HFFc6 (cell line): ENCODE results near the gene RASA3. TPM values are rescaled to one million over a fixed set of nuclear protein-coding genes. Genes with fewer than 3 reads are reported as not detected.
A peak's percentile ranks its signal among the peaks of the same experiment; 100 is the strongest.

Experiments
- DNase-seq: peaks from one replicate; pipeline ENCODE4 v3.0.0-alpha.2; 2018
- H3K27ac Mint-ChIP-seq: 2 replicates; pipeline ENCODE4 v1.8.0; 2020; ENCODE audit warnings: mild to moderate bottlenecking, mixed read lengths
- H3K27me3 Mint-ChIP-seq: 2 replicates; pipeline ENCODE4 v1.8.0; 2021; ENCODE audit warnings: mild to moderate bottlenecking, moderate library complexity, mixed read lengths; ENCODE audit not compliant: insufficient read depth
- H3K36me3 Mint-ChIP-seq: 2 replicates; pipeline ENCODE4 v1.8.0; 2021; ENCODE audit warnings: low read depth, mixed read lengths
- H3K4me1 Mint-ChIP-seq: 2 replicates; pipeline ENCODE4 v1.8.0; 2020; ENCODE audit warnings: low read depth, mixed read lengths
- H3K4me3 Mint-ChIP-seq: 2 replicates; pipeline ENCODE4 v1.8.0; 2020; ENCODE audit warnings: mild to moderate bottlenecking, moderate library complexity, mixed read lengths
- H3K9me3 Mint-ChIP-seq: 2 replicates; pipeline ENCODE4 v1.8.0; 2020; ENCODE audit warnings: mild to moderate bottlenecking, mixed read lengths
- total RNA-seq, 6 experiments: library from RNA; stranded (reverse); fragmentation: NEBNext Ultra II Directional; extraction: Animal tissue kit (Norgen Biotek cat#: 25700); gene quantifications; 2 replicates in 1 of 6; 3 replicates in 5 of 6; pipeline ENCODE4 v1.2.3, GENCODE V29; 2021
- TF ChIP-seq, protein P1 (sequence below): fragments of 200-600 bp; sonication (generic); IDR thresholded peaks from 2 replicates; pipeline ENCODE4 v1.5.0; 2021; ENCODE audit warnings: antibody characterized with exemption, mild to moderate bottlenecking

RASA3 gene
- total RNA-seq, 6 experiments from 2014 or later, result 31.6 to 37.6 (median 33.1) TPM

- H3K4me1 Mint-ChIP-seq, result peaks cover 19% of the 10 kb centered on the region
- H3K36me3 Mint-ChIP-seq, result peaks cover 58% of the 10 kb centered on the region
- peak; percentile 77 for DNase-seq
- no peaks in the 10 kb centered on the region for H3K9me3 Mint-ChIP-seq
- TF ChIP-seq, protein P1, sequence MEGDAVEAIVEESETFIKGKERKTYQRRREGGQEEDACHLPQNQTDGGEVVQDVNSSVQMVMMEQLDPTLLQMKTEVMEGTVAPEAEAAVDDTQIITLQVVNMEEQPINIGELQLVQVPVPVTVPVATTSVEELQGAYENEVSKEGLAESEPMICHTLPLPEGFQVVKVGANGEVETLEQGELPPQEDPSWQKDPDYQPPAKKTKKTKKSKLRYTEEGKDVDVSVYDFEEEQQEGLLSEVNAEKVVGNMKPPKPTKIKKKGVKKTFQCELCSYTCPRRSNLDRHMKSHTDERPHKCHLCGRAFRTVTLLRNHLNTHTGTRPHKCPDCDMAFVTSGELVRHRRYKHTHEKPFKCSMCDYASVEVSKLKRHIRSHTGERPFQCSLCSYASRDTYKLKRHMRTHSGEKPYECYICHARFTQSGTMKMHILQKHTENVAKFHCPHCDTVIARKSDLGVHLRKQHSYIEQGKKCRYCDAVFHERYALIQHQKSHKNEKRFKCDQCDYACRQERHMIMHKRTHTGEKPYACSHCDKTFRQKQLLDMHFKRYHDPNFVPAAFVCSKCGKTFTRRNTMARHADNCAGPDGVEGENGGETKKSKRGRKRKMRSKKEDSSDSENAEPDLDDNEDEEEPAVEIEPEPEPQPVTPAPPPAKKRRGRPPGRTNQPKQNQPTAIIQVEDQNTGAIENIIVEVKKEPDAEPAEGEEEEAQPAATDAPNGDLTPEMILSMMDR, result no peak
- H3K4me3 Mint-ChIP-seq, result no peak overlapping the region
- peak overlapping the region; percentile 79 for H3K27ac Mint-ChIP-seq
- H3K27me3 Mint-ChIP-seq, result peaks cover 12% of the 10 kb centered on the region
Observed at GRCh38 chr13:113976711-113977684, 155.4 kb downstream of the RASA3 start.

GRCh38 chr13:113975416-113975815 lies 157.0 kb downstream of the RASA3 start:
- H3K4me3 Mint-ChIP-seq, result no peak overlapping the region
- H3K27me3 Mint-ChIP-seq, result peaks cover 15% of the 10 kb centered on the region
- H3K27ac Mint-ChIP-seq, result peak overlapping the region; percentile 43
- peaks cover 45% of the 10 kb centered on the region for H3K36me3 Mint-ChIP-seq
- no peak for DNase-seq
- H3K4me1 Mint-ChIP-seq, result peaks cover 24% of the 10 kb centered on the region
- H3K9me3 Mint-ChIP-seq, result no peaks in the 10 kb centered on the region
- TF ChIP-seq, protein P1, result no peak

DNA sequence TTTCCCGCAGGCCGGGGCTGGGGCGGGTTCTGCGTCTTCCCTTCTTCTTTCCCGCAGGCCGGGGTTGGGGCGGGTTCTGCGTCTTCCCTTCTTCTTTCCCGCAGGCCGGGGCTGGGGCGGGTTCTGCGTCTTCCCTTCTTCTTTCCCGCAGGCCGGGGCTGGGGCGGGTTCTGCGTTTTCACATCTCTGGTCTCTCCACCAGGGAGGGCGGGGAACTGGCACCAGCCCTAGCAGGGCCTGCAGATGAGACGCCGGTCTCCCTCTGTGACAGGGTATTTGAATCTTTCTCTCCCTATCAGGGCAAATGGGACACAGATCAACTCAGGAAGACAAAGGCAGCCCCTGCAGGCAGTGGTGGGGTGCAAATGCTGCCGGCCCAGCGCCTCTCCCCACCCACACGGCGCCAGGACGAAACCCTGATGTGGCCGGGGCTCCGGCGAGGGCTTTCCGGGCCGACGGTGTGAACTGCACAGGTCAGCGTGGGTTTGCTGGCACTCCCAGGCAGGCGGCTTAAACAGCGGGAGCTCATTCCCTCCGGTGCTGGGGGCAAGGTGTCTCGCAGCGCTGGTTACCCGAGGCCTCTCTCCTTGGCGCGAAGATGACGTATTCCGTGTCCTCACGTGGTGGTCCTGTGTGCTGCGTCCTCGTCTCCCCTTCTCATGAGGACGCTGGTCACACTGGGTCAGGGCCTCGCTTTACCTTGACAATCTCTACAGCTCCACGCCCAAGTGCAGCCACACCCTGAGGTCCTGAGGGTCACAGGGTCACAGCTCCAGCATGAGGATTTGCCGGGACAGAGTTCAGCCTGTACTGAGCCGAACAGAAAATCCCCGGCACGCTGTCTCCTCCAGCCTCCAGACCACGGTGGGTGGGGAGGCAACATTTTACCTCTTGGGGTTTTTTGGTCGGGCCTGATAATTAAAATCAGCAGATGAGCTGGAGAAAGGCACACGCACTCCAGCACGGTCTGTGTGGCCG lies 157.8 kb downstream of the RASA3 start:
- TF ChIP-seq, protein P1, result no peak
- Mint-ChIP-seq H3K27ac (no peak overlapping the region), H3K9me3 (no peaks in the 10 kb centered on the region), H3K4me1 (peaks cover 24% of the 10 kb centered on the region), H3K4me3 (no peak overlapping the region), H3K36me3 (peaks cover 36% of the 10 kb centered on the region), H3K27me3 (peaks cover 13% of the 10 kb centered on the region)
- DNase-seq, result no peak

DNA sequence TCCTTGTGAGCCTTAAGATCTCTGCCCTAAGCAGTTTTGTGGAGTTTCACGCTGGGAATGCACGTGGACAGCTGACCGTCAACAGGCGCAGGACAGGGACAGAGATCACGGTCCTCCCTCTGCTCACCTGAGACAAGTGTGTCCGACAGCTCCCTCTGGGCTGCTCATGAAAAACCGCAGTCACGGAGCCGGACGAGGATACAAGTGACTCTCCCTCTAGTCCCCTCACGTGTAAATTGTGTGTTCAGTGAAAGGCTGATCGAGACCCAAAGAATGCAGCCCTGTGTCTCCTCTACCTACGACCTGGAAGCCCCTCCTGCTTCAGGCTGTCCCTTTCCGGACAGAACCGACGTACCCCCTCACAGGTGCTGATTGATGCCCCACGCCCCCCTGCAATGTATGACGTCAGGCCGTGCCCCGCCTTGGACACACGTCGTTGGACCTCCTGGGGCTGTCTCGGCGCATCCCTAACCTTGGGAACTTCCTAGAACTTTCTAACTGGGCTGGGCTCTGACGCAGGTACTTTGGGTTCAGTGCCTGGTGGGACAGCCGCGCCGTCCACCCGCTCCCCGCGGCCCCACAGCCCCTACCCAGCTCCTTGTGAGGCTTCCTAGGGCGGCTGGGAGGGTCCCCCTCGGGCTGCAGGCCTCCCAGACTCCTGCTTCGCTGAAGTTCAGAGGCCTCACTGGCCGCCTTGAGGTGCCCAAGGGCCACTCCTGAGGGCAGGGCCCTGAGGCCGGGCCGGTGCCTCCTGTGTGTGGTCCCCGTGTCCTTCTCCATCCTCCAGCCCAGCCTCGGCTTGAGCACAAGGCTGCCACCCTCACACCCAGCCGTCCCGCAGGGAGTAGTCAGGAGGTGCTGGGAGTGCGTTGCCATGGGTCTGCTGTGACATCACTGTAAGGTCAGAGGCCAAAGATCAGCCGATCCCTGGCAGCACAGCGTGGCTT lies 158.9 kb downstream of the RASA3 start, which contains the start of gene C13orf46:
Gene C13orf46, minus strand, starts transcription at position 859 of the 947 bp plus-strand sequence. Its CDS starts 79 bp downstream, at position 780.
- Mint-ChIP-seq H3K9me3 (no peaks in the 10 kb centered on the region), H3K27ac (no peak within 1 kb of the TSS), H3K36me3 (peaks cover 34% of the 10 kb centered on the region), H3K27me3 (peaks cover 11% of the 10 kb centered on the region), H3K4me1 (peaks cover 24% of the 10 kb centered on the region), H3K4me3 (no peak within 1 kb of the TSS; the same call in 1 of the 2 replicates)
- TF ChIP-seq, protein P1, result no peak
- DNase-seq, result no peak
